Testis (tissue), 3 donors: Measurements from ENCODE around the gene C5orf46. TPM values are rescaled to one million over a fixed set of nuclear protein-coding genes. Genes with fewer than 3 reads are reported as not detected.

Experiments used
- DNase-seq: peaks from one replicate; pipeline ENCODE4 v3.0.0-alpha.2; 2019
- H3K27ac ChIP-seq, 2 donors: fragments of 200-600 bp; sonication (generic); one replicate each; pipeline ENCODE4 v1.5.1; 2019
- H3K27me3 ChIP-seq: fragments of 200-600 bp; sonication (generic); one replicate; pipeline ENCODE4 v1.5.1; 2019
- H3K36me3 ChIP-seq: fragments of 200-600 bp; sonication (generic); one replicate; pipeline ENCODE4 v1.5.1; 2017; ENCODE audit warnings: low read depth; ENCODE audit errors: missing control alignments
- H3K4me1 ChIP-seq: fragments of 200-600 bp; sonication (generic); one replicate; pipeline ENCODE4 v1.5.1; 2019
- H3K4me3 ChIP-seq, 2 donors: fragments of 200-600 bp; sonication (generic); one replicate each; pipeline ENCODE4 v1.5.1; 2017 to 2019
- H3K9me3 ChIP-seq: fragments of 200-600 bp; sonication (generic); one replicate; pipeline ENCODE4 v1.5.1; 2017
- CTCF ChIP-seq, 3 experiments: fragments of 450-650 bp in 2 of 3; fragments of 200-600 bp in 1 of 3; sonication (generic) in 1 of 3; IDR thresholded peaks; one replicate each; pipeline ENCODE4 v1.5.1; 2016 to 2019; ENCODE audit warnings: antibody characterized with exemption in 3 of 3, mild to moderate bottlenecking in 2 of 3, moderate library complexity in 1 of 3
- POLR2A ChIP-seq: fragments of 450-650 bp; IDR thresholded peaks from one replicate; pipeline ENCODE4 v1.6.1; 2017; ENCODE audit warnings: antibody characterized with exemption, mild to moderate bottlenecking, moderate library complexity
- WGBS, 2 donors: methylation state at CpG; one replicate each; pipeline ENCODE4 v1.1.5; 2018; 5-methylcytosine and 5-hydroxymethylcytosine counted together
- intact Hi-C: fragments of 100-400 bp; cut with DNase I; formaldehyde crosslinking; loops from one replicate; pipeline ENCODE4 v1.15.1; 2023; ENCODE audit warnings: low total_unique reads
- polyA plus RNA-seq: library from polyadenylated mRNA; stranded (reverse); fragments of 350-450 nt; fragmentation: Illumina TruSeq; extraction: RNeasy Lipid Tissue Mini Kit (QIAGEN cat#74804); gene quantifications from one replicate; pipeline ENCODE4 v1.2.3, GENCODE V29; 2014; ENCODE audit warnings: low read depth, low replicate concordance; ENCODE audit not compliant: insufficient read depth
- total RNA-seq, 2 donors: library from RNA; depleted of rRNA; stranded (reverse); fragments of >200 nt; gene quantifications; one replicate each; pipeline ENCODE4 v1.2.3, GENCODE V29; 2016

Gene C5orf46
- total and polyA plus RNA-seq, 3 donors from 2014 or later = 5.1 to 25.8 (median 6.1) TPM

DNA sequence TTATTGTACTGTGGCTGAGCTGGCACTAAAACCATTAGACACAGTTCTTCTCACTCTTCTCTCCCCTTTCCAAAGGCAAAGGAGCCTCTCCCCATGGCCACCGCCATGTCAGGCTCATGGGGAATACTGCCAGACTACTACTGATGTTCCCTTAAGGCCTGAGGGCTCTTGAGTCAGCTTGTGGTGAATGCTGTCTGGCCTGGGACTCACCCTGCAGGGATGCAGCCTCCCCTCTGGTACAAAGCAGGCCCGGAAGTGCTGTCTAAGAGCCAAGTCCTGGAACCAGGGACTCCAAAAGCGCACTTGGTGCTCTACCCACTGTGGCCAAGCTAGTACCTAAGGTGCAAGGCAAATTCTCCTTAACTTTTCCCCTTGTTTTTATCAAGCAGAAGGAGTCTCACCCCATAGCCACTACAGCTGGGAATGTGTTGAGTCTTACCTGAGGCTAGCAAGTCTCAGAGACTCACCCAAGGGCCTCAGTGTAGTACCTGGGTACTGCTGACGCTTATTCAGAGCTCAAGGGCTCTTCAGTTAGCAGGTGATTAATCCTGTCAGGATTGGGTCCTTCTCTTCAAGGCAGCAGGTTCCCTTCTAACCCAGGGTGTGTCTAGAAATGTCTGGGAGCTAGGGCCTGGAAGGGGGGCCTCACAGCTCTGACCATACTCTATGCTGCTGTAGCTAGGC lies 33.2 kb upstream of the C5orf46 start:
- Histone ChIP-seq H3K27me3 (no peaks in the 10 kb centered on the region), H3K9me3 (no peaks in the 10 kb centered on the region), H3K27ac (no peak overlapping the region), H3K36me3 (no peaks in the 10 kb centered on the region), H3K4me1 (no peaks in the 10 kb centered on the region), H3K4me3 (no peak overlapping the region)
- 91 to 93% methylated on average over 2 to 4 of the region's 4 CpGs for WGBS, 2 donors
- TF ChIP-seq POLR2A (no peak), CTCF (IDR thresholded peaks at IDR 0.05) (no peak)
- no peak for DNase-seq
- intact Hi-C loops = no loop called here

- Histone ChIP-seq H3K27me3 (no peaks in the 10 kb centered on the region), H3K9me3 (no peaks in the 10 kb centered on the region), H3K4me1 (no peaks in the 10 kb centered on the region), H3K27ac (no peak overlapping the region), H3K36me3 (no peaks in the 10 kb centered on the region), H3K4me3 (no peak overlapping the region)
- 13 to 22% methylated on average over 3 of the region's 3 CpGs for WGBS, 2 donors
- intact Hi-C loops = no loop called here
- no peak for DNase-seq
- peak in 2 of 3 experiments; percentile 6 to 22 for TF ChIP-seq CTCF (IDR thresholded peaks at IDR 0.05)
- TF ChIP-seq POLR2A = no peak
Measured at GRCh38 chr5:147935032-147935431, 28.7 kb upstream of the C5orf46 start.

- intact Hi-C loops = no loop called here
- Histone ChIP-seq H3K9me3 (no peaks in the 10 kb centered on the region), H3K4me3 (no peak overlapping the region), H3K27ac (no peak overlapping the region), H3K4me1 (no peaks in the 10 kb centered on the region), H3K36me3 (no peaks in the 10 kb centered on the region), H3K27me3 (no peaks in the 10 kb centered on the region)
- 68 to 81% methylated on average over 2 of the region's 2 CpGs for WGBS, 2 donors
- TF ChIP-seq POLR2A (no peak), CTCF (IDR thresholded peaks at IDR 0.05) (no peak)
- no peak for DNase-seq
Measured at GRCh38 chr5:147930769-147931168, 24.4 kb upstream of the C5orf46 start.

DNA sequence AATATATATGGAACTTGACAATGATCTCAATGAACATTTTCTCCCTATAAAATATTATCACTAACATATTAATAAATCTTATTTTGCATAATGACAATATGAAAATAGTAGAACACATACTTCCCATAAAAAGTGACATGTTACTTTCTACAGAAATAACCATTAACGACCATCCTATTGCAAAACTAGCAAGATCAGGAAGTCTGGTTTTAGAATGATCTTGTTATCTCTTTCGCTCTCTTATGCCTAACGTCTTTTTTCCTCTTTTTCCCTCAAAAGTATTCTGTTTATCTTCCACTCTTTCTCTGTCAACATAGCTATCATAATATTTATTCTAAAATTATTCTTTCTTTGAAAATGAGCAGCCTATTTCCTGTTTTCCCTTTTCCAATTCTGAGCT lies 21.6 kb upstream of the C5orf46 start:
- H3K9me3 ChIP-seq = no peaks in the 10 kb centered on the region
- no peaks in the 10 kb centered on the region for H3K4me1 ChIP-seq
- no peak overlapping the region for H3K27ac ChIP-seq
- intact Hi-C loops = no loop called here
- WGBS, 2 donors = 50 to 56% methylated on average over 3 of the region's 3 CpGs
- H3K27me3 ChIP-seq = no peaks in the 10 kb centered on the region
- DNase-seq = no peak
- no peak overlapping the region for H3K4me3 ChIP-seq
- no peak for TF ChIP-seq POLR2A
- no peak for TF ChIP-seq CTCF (IDR thresholded peaks at IDR 0.05)
- no peaks in the 10 kb centered on the region for H3K36me3 ChIP-seq

GRCh38 chr5:147925020-147925419 lies 18.7 kb upstream of the C5orf46 start:
- no peak overlapping the region for H3K27ac ChIP-seq
- H3K4me1 ChIP-seq = no peaks in the 10 kb centered on the region
- H3K27me3 ChIP-seq = no peaks in the 10 kb centered on the region
- DNase-seq = no peak
- 75 to 82% methylated on average over 4 of the region's 4 CpGs for WGBS, 2 donors
- H3K9me3 ChIP-seq = no peaks in the 10 kb centered on the region
- intact Hi-C loops = no loop called here
- TF ChIP-seq POLR2A = no peak
- no peak for TF ChIP-seq CTCF (IDR thresholded peaks at IDR 0.05)
- no peaks in the 10 kb centered on the region for H3K36me3 ChIP-seq
- no peak overlapping the region for H3K4me3 ChIP-seq
